Activated naive CD4-positive, alpha-beta T cell treated with anti-CD3 and anti-CD28 coated beads for 36 hours (primary cell): ENCODE results near the gene CORO2A. TPM values are rescaled to one million over a fixed set of nuclear protein-coding genes. Genes with fewer than 3 reads are reported as not detected.

ENCODE experiments used
- CTCF ChIA-PET: fragments of 350-600 bp; sonication (Branson Sonifier 250); formaldehyde crosslinking; loops from one replicate; lab custom pipeline; 2021; ENCODE audit warnings: antibody characterized with exemption; lab: Charles Lee
- DNase-seq: peaks from one replicate; pipeline ENCODE4 v3.0.0-alpha.2; 2020
- H3K27ac Mint-ChIP-seq: one replicate; pipeline ENCODE4 v1.8.0; 2021; ENCODE audit warnings: mild to moderate bottlenecking, mixed read lengths
- H3K27me3 Mint-ChIP-seq: one replicate; pipeline ENCODE4 v1.8.0; 2021; ENCODE audit warnings: low read depth, mixed read lengths
- H3K36me3 Mint-ChIP-seq: one replicate; pipeline ENCODE4 v1.8.0; 2021; ENCODE audit warnings: low read depth, mixed read lengths
- H3K4me1 Mint-ChIP-seq: one replicate; pipeline ENCODE4 v1.8.0; 2021; ENCODE audit warnings: low read depth, mixed read lengths
- H3K4me3 Mint-ChIP-seq: one replicate; pipeline ENCODE4 v1.8.0; 2021; ENCODE audit warnings: mild to moderate bottlenecking, moderate library complexity, mixed read lengths
- H3K9me3 Mint-ChIP-seq: one replicate; pipeline ENCODE4 v1.8.0; 2021; ENCODE audit warnings: mixed read lengths
- intact Hi-C: fragments of 100-400 bp; cut with micrococcal nuclease; formaldehyde crosslinking; loops from one replicate; pipeline ENCODE4 v1.15.1; 2023
- total RNA-seq, 2 experiments: library from RNA; stranded (reverse); gene quantifications; one replicate each; pipeline ENCODE4 v1.2.3, GENCODE V29; 2021

The CORO2A gene
- total RNA-seq, 2 experiments from 2014 or later, result 8.1 to 8.2 TPM

GRCh38 chr9:98185611-98186171 lies 6.7 kb downstream of the CORO2A start:
- intact Hi-C loops, result no loop called here
- DNase-seq, result no peak
- peaks cover 24% of the 10 kb centered on the region for H3K4me1 Mint-ChIP-seq
- CTCF ChIA-PET, result interaction anchor here (0.6 to 0.9 kb wide), 2 partner anchors 8 to 72 kb away, joined by 3 read pairs; no protein-coding TSS in a partner anchor
- H3K36me3 Mint-ChIP-seq, result no peaks in the 10 kb centered on the region
- no peaks in the 10 kb centered on the region for H3K9me3 Mint-ChIP-seq
- H3K4me3 Mint-ChIP-seq, result no peak overlapping the region
- H3K27ac Mint-ChIP-seq, result no peak overlapping the region
- no peaks in the 10 kb centered on the region for H3K27me3 Mint-ChIP-seq

DNA sequence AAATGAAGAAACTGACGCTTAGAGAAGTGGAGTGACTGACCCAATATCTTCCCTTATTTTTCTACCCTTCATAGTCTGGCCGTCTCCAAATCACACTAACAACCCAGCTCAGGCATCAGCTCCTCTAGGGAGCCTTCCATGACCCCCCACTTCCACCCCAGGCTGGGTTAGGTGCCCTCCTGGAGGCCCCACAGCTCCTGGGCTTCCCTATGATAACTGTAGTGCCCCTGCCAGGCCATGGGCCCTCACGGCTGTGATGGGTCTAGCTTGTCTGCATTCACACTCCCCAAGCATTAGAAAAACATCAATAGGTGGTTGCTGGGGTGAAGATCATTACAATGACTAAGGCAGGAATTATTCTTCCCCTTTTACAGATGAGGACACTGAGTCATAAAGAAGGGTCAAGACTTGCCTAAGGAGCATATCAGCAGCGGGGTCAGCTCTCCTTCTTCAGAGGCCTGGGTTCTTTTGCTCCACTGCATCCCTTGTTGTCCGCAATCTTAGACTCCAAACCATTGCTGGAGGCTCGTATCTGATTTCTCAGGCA lies 7.3 kb downstream of the CORO2A start:
- DNase-seq, result no peak

GRCh38 chr9:98184326-98184725 lies 8.1 kb downstream of the CORO2A start:
- peaks cover 25% of the 10 kb centered on the region for H3K4me1 Mint-ChIP-seq

More for the DNA sequence above, 7.3 kb downstream of the CORO2A start:
- intact Hi-C loops, result no loop called here
- H3K27ac Mint-ChIP-seq, result no peak overlapping the region
- H3K9me3 Mint-ChIP-seq, result no peaks in the 10 kb centered on the region
- no peaks in the 10 kb centered on the region for H3K27me3 Mint-ChIP-seq
- H3K4me1 Mint-ChIP-seq, result peaks cover 25% of the 10 kb centered on the region
- H3K36me3 Mint-ChIP-seq, result no peaks in the 10 kb centered on the region
- CTCF ChIA-PET, result interaction anchor here (0.6 to 0.9 kb wide), 2 partner anchors 73 to 112 kb away, joined by 3 read pairs; no protein-coding TSS in a partner anchor
- H3K4me3 Mint-ChIP-seq, result no peak overlapping the region

GRCh38 chr9:98182889-98183599 lies 9.4 kb downstream of the CORO2A start:
- no peaks in the 10 kb centered on the region for H3K27me3 Mint-ChIP-seq
- CTCF ChIA-PET, result interaction anchor here (0.9 to 1.2 kb wide), 2 partner anchors 10 to 22 kb away, joined by 3 to 4 read pairs; no protein-coding TSS in a partner anchor

More at GRCh38 chr9:98184326-98184725, 8.1 kb downstream of the CORO2A start:
- Mint-ChIP-seq H3K27me3 (no peaks in the 10 kb centered on the region), H3K27ac (no peak overlapping the region), H3K9me3 (no peaks in the 10 kb centered on the region), H3K4me3 (no peak overlapping the region), H3K36me3 (no peaks in the 10 kb centered on the region)
- no peak for DNase-seq
- intact Hi-C loops, result no loop called here
- CTCF ChIA-PET, result interaction anchor here (0.6 to 0.8 kb wide), 2 partner anchors 9 to 111 kb away, joined by 3 read pairs; no protein-coding TSS in a partner anchor

DNA sequence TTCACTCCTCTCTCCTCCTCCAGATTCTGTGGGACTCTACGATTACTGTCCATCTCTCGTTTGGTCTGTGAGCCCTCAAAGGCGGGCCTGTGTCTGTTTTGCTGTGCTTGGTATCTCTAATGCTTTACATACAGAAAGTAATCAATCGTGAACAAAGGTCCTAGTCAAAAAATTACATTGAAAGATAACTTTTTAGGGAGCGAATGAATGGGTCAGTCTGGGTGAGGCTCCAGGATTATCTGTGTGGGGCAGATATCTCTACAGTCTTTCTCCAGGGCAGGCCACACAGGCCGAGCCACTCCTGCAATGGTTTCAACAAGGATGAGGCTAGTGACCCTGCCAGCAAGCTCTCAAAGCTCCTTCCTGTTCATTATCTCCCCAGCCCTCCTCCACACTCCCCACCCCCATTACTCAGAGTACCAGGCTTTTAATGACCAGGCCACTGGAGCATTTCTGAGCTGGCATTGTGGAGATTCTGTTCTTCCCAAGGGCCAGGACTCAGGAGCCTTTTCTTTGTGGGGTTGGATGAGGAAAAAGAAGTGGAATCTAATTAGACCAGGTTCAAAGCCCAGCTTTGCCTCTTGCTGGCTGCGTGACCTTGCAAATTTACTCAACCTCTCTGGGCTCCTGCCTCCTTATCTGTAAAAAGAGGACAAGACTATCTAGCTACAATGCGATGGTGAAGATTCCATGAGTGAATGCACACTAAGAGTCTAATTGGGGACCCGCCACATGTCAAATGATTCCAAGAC lies 10.2 kb downstream of the CORO2A start:
- no peak overlapping the region for H3K27ac Mint-ChIP-seq
- DNase-seq, result no peak
- peaks cover 20% of the 10 kb centered on the region for H3K4me1 Mint-ChIP-seq
- intact Hi-C loops, result no loop called here
- no peaks in the 10 kb centered on the region for H3K27me3 Mint-ChIP-seq
- H3K36me3 Mint-ChIP-seq, result no peaks in the 10 kb centered on the region
- H3K9me3 Mint-ChIP-seq, result no peaks in the 10 kb centered on the region
- no peak overlapping the region for H3K4me3 Mint-ChIP-seq
- CTCF ChIA-PET, result interaction anchor here (0.9 to 1.2 kb wide), 2 partner anchors 11 to 23 kb away, joined by 3 to 4 read pairs; no protein-coding TSS in a partner anchor

More at GRCh38 chr9:98182889-98183599, 9.4 kb downstream of the CORO2A start:
- Mint-ChIP-seq H3K4me3 (no peak overlapping the region), H3K9me3 (no peaks in the 10 kb centered on the region), H3K27ac (no peak overlapping the region), H3K4me1 (peaks cover 20% of the 10 kb centered on the region), H3K36me3 (no peaks in the 10 kb centered on the region)
- intact Hi-C loops, result no loop called here
- DNase-seq, result no peak

DNA sequence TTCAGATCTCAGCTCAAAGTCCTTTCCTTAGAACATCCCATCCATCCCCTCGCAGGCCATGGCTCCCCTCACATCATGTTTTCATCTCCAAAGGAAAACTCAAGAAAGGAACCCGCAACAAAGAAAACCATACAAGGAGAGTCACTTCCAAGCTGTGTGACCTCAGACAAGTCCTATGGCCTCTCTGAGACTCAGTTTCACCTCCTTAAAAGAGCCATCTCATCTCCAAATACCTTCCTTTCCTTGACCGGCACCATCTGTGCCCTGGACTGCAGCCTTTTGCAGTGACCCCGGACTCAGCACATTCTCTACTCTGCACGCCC lies 10.7 kb downstream of the CORO2A start:
- no peaks in the 10 kb centered on the region for H3K36me3 Mint-ChIP-seq
- H3K27me3 Mint-ChIP-seq, result no peaks in the 10 kb centered on the region
- intact Hi-C loops, result no loop called here
- H3K4me1 Mint-ChIP-seq, result peaks cover 20% of the 10 kb centered on the region
- H3K9me3 Mint-ChIP-seq, result no peaks in the 10 kb centered on the region
- no peak overlapping the region for H3K27ac Mint-ChIP-seq
- no peak overlapping the region for H3K4me3 Mint-ChIP-seq
- no peak for DNase-seq
- CTCF ChIA-PET, result no interaction called here

- H3K4me1 Mint-ChIP-seq, result peaks cover 20% of the 10 kb centered on the region
- CTCF ChIA-PET, result interaction anchor here (1.2 kb wide), 1 partner anchor 11 kb away, joined by 3 read pairs; no protein-coding TSS in a partner anchor
These were observed 11.4 kb downstream of the CORO2A start for GRCh38 chr9:98180996-98181395.

GRCh38 chr9:98178874-98179850 lies 13.3 kb downstream of the CORO2A start:
- H3K4me3 Mint-ChIP-seq, result no peak overlapping the region
- H3K27me3 Mint-ChIP-seq, result no peaks in the 10 kb centered on the region
- intact Hi-C loops, result no loop called here
- H3K4me1 Mint-ChIP-seq, result peaks cover 23% of the 10 kb centered on the region
- DNase-seq, result no peak
- no peaks in the 10 kb centered on the region for H3K9me3 Mint-ChIP-seq
- CTCF ChIA-PET, result interaction anchor here (0.6 kb wide), 1 partner anchor 8 kb away, joined by 3 read pairs; no protein-coding TSS in a partner anchor
- no peaks in the 10 kb centered on the region for H3K36me3 Mint-ChIP-seq
- H3K27ac Mint-ChIP-seq, result no peak overlapping the region

More at GRCh38 chr9:98180996-98181395, 11.4 kb downstream of the CORO2A start:
- H3K4me3 Mint-ChIP-seq, result no peak overlapping the region
- no peak for DNase-seq
- intact Hi-C loops, result no loop called here
- no peak overlapping the region for H3K27ac Mint-ChIP-seq
- no peaks in the 10 kb centered on the region for H3K36me3 Mint-ChIP-seq
- no peaks in the 10 kb centered on the region for H3K27me3 Mint-ChIP-seq
- no peaks in the 10 kb centered on the region for H3K9me3 Mint-ChIP-seq

GRCh38 chr9:98176391-98177259 lies 15.8 kb downstream of the CORO2A start:
- H3K4me1 Mint-ChIP-seq, result peaks cover 24% of the 10 kb centered on the region
- no peaks in the 10 kb centered on the region for H3K27me3 Mint-ChIP-seq
- H3K9me3 Mint-ChIP-seq, result no peaks in the 10 kb centered on the region
- H3K27ac Mint-ChIP-seq, result no peak overlapping the region
- H3K4me3 Mint-ChIP-seq, result no peak overlapping the region
- H3K36me3 Mint-ChIP-seq, result no peaks in the 10 kb centered on the region
- CTCF ChIA-PET, result interaction anchor here (0.9 to 1.0 kb wide), 2 partner anchors 15 to 103 kb away, joined by 3 read pairs; partner anchors contain the start of gene CORO2A
- DNase-seq, result no peak
- intact Hi-C loops, result no loop called here

- Mint-ChIP-seq H3K4me1 (peaks cover 28% of the 10 kb centered on the region), H3K27ac (no peak overlapping the region), H3K27me3 (no peaks in the 10 kb centered on the region), H3K4me3 (no peak overlapping the region), H3K9me3 (no peaks in the 10 kb centered on the region), H3K36me3 (no peaks in the 10 kb centered on the region)
- DNase-seq, result no peak
- intact Hi-C loops, result no loop called here
- CTCF ChIA-PET, result interaction anchor here (1.0 kb wide), 1 partner anchor 102 kb away, joined by 3 read pairs; no protein-coding TSS in a partner anchor
These were observed 16.7 kb downstream of the CORO2A start for GRCh38 chr9:98175762-98176161.
